Heart left ventricle (tissue), 16 donors: Measurements from ENCODE around the gene MPZL2. TPM values are rescaled to one million over a fixed set of nuclear protein-coding genes. Genes with fewer than 3 reads are reported as not detected.

Experiments used
- ATAC-seq, 4 donors: fragments of 200-7000 bp; cut with Tn5 transposase; one replicate each; pipeline ENCODE4 v1.9.1; 2020 to 2022; ENCODE audit warnings: moderate library complexity in 4 of 4, mild to moderate bottlenecking in 3 of 4, moderate number of reproducible peaks in 1 of 4
- DNase-seq, 5 donors: peaks; one replicate each; pipeline ENCODE4 v3.0.0-alpha.2; 2020
- H3K27ac ChIP-seq, 12 donors: fragments of 200-600 bp; sonication (generic) in 4 of 12; one replicate each; pipeline versions ENCODE4 v1.5.0 to v1.8.0; 2016 to 2022; ENCODE audit warnings: mild to moderate bottlenecking in 2 of 12
- H3K27me3 ChIP-seq, 9 donors: fragments of 200-600 bp; sonication (generic) in 2 of 9; one replicate each; pipeline versions ENCODE4 v1.5.1 to v1.8.0; 2016 to 2022; ENCODE audit warnings: mild to moderate bottlenecking in 3 of 9
- H3K36me3 ChIP-seq, 9 donors: fragments of 200-600 bp; sonication (generic) in 2 of 9; one replicate each; pipeline versions ENCODE4 v1.5.0 to v1.8.0; 2018 to 2022; ENCODE audit warnings: mild to moderate bottlenecking in 2 of 9
- H3K4me1 ChIP-seq, 12 donors: fragments of 200-600 bp; sonication (generic) in 4 of 12; one replicate each; pipeline versions ENCODE4 v1.5.0 to v1.8.0; 2016 to 2022; ENCODE audit warnings: mild to moderate bottlenecking in 3 of 12
- H3K4me3 ChIP-seq, 12 donors: fragments of 200-600 bp; sonication (generic) in 4 of 12; one replicate each; pipeline versions ENCODE4 v1.5.0 to v1.8.0; 2017 to 2022; ENCODE audit warnings: mild to moderate bottlenecking in 9 of 12, moderate library complexity in 4 of 12
- H3K9me3 ChIP-seq, 12 donors: fragments of 200-600 bp; sonication (generic) in 4 of 12; one replicate each; pipeline versions ENCODE4 v1.5.0 to v1.8.0; 2016 to 2022; ENCODE audit warnings: mild to moderate bottlenecking in 1 of 12
- CTCF ChIP-seq, 12 donors: fragments of 200-600 bp; sonication (generic) in 4 of 12; IDR thresholded peaks; one replicate each; pipeline versions ENCODE4 v1.5.0 to v1.8.0; 2018 to 2022; ENCODE audit warnings: antibody characterized with exemption in 12 of 12, mild to moderate bottlenecking in 5 of 12
- POLR2A ChIP-seq, 2 donors: fragments of 450-650 bp; IDR thresholded peaks; one replicate each; pipeline ENCODE4 v1.6.1; 2017; ENCODE audit warnings: antibody characterized with exemption in 2 of 2, mild to moderate bottlenecking in 2 of 2, moderate library complexity in 2 of 2
- WGBS, 4 donors: extraction: QIAGEN DNeasy Blood & Tissue Kit in 2 of 4; methylation state at CpG; one replicate each; pipeline versions ENCODE4 v1.1.5 to v1.1.7; 2013 to 2018; 5-methylcytosine and 5-hydroxymethylcytosine counted together
- intact Hi-C, 10 donors: fragments of 100-400 bp; cut with DNase I; formaldehyde crosslinking; loops; one replicate each; pipeline versions ENCODE4 v1.11.1 to v1.14.2; 2022
- polyA plus RNA-seq, 2 donors: library from polyadenylated mRNA; stranded (reverse); fragments of 200-250 nt; gene quantifications; one replicate each; pipeline ENCODE4 v1.2.3, GENCODE V29; 2013
- total RNA-seq, 9 donors: library from RNA; depleted of rRNA in 2 of 9; stranded (reverse); fragments of >200 nt in 2 of 9; fragmentation: NEBNext Ultra II Directional in 3 of 9; extraction: Animal tissue kit (Norgen Biotek cat#: 25700) in 3 of 9; gene quantifications; one replicate each; pipeline versions ENCODE4 v1.1.0 to v1.2.4, GENCODE V29; 2016 to 2023
- donor health status: ischemic (EF 13 %, LVEDD 7.1; RV severe dilation, severe dysfunction).
- donor health status: healthy with polysubstance abuse.
- donor health status: DM: no; HTN: yes; CAD: no.
- donor health status: DM: no; HTN: no; CAD: no.
- donor health status: ischemic (EF 25% LVEDD 6.9; RV normal size, moderate dysfunction).
- donor health status: ischemic (EF 25% LVEDD 5.7; RV mildly dilated, moderate dysfunction).
- donor health status: healthy.
- donor health status: DM: yes; HTN: yes; CAD: no.
- donor health status: ischemic (EF 35%, LVEDD 5.7; RV mildly dilated, moderate dysfunction).
- donor health status: nonischemic (EF 11% LVEDD 7.7; RV severe dilation, severe dysfunction).
- donor health status: DM: yes; HTN: yes; CAD: no.
- donor health status: PGD.
- donor health status: ischemic (EF 29% LVEDD 5.4; RV normal size, mild dysfunction).
- donor health status: nonischemic (EF 23%, LVEDD 6.1; RV moderate dilation, normal function).

MPZL2 gene
- total and polyA plus RNA-seq, 11 donors: 7.4 to 29.6 (median 13.0) TPM

GRCh38 chr11:118232659-118233058 is 31.4 kb downstream of the MPZL2 start:
- no peak for ATAC-seq

GRCh38 chr11:118231461-118231860 is 32.6 kb downstream of the MPZL2 start:
- Histone ChIP-seq H3K9me3 (no peaks in the 10 kb centered on the region), H3K27ac (no peak overlapping the region), H3K4me1 (peaks cover 0 to 47% (median 0%) of the 10 kb centered on the region in 12 donors), H3K4me3 (no peak overlapping the region), H3K36me3 (peaks cover 0 to 10% (median 0%) of the 10 kb centered on the region in 9 donors), H3K27me3 (no peaks in the 10 kb centered on the region)
- DNase-seq (no peak), ATAC-seq (no peak)
- intact Hi-C loops: no loop called here
- no peak for TF ChIP-seq POLR2A (IDR thresholded peaks at IDR 0.05)
- TF ChIP-seq CTCF (IDR thresholded peaks at IDR 0.05): no peak

More at GRCh38 chr11:118232659-118233058, 31.4 kb downstream of the MPZL2 start:
- no peaks in the 10 kb centered on the region for H3K27me3 ChIP-seq
- peaks cover 0 to 10% (median 0%) of the 10 kb centered on the region in 9 donors for H3K36me3 ChIP-seq
- peaks cover 0 to 36% (median 0%) of the 10 kb centered on the region in 12 donors for H3K4me1 ChIP-seq
- H3K9me3 ChIP-seq: no peaks in the 10 kb centered on the region
- TF ChIP-seq CTCF (IDR thresholded peaks at IDR 0.05) (no peak), POLR2A (IDR thresholded peaks at IDR 0.05) (no peak)
- DNase-seq: no peak
- no peak overlapping the region for H3K4me3 ChIP-seq
- 73 to 92% (median 84%) methylated on average over 1 of the region's 1 CpG for WGBS, 4 donors
- intact Hi-C loops: no loop called here
- H3K27ac ChIP-seq: no peak overlapping the region

DNA sequence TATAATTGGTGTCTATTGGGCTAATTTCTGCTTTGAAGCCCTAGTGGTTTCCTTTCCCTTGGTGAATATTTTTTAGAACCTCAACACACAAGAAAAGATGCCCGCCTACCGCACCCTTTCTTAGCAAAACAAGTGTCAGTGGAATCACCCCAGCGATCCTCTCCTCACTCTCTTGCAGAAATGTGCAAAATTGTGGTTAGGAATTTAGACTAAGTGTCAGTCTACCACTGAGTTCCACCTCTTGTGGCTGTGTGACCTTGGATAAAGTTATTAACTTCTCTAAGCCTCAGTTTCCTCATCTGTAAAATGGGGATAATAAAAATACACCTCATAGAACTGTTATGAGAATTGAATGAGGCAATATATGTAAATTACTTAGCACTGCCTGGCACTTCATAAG is 34.0 kb downstream of the MPZL2 start:
- no peaks in the 10 kb centered on the region for H3K27me3 ChIP-seq
- no peak overlapping the region for H3K4me3 ChIP-seq
- H3K36me3 ChIP-seq: peaks cover 0 to 10% (median 0%) of the 10 kb centered on the region in 9 donors
- no peak for TF ChIP-seq POLR2A (IDR thresholded peaks at IDR 0.05)
- TF ChIP-seq CTCF (IDR thresholded peaks at IDR 0.05): no peak
- no peaks in the 10 kb centered on the region for H3K9me3 ChIP-seq
- intact Hi-C loops: no loop called here
- DNase-seq (no peak), ATAC-seq (no peak)
- H3K27ac ChIP-seq: peak overlapping the region in 2 of 12 donors; percentile 22 to 93
- WGBS, 4 donors: 89 to 100% (median 96%) methylated on average over 3 of the region's 3 CpGs
- peaks cover 0 to 60% (median 0%) of the 10 kb centered on the region in 12 donors for H3K4me1 ChIP-seq

DNA sequence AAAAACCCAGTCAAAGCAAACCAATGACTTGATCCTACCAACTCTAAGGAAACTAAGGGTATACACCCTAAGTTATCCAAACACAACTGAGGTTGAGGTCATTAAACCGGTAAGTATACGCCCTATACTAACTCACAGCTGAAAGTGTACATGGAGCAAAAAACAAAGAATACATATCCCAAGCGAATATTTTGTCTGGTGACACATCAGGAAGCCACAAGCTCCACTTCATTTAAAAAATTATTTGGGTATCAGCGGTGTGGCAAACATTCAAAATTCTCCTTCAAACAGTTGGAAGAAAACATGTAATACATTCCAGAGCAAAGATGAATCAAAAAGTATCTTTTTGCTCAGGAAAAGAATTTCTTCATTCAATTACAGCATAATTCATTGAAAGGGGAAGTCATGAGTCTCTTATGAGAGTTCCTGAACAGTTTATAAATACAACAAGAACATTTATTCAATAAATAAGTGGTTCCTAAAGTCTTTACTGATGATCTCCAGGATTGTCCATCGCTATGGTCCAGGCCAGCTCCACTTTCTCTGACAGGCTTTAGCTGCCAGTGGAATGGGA is 34.7 kb downstream of the MPZL2 start:
- H3K4me1 ChIP-seq: peaks cover 0 to 62% (median 0%) of the 10 kb centered on the region in 12 donors
- intact Hi-C loops: no loop called here
- DNase-seq (no peak), ATAC-seq (no peak)
- no peak overlapping the region for H3K4me3 ChIP-seq
- no peak for TF ChIP-seq CTCF (IDR thresholded peaks at IDR 0.05)
- no peak for TF ChIP-seq POLR2A (IDR thresholded peaks at IDR 0.05)
- H3K27ac ChIP-seq: peak overlapping the region in 2 of 12 donors; percentile 32 to 93
- WGBS, 4 donors: 81 to 86% (median 82%) methylated on average over 5 of the region's 5 CpGs
- no peaks in the 10 kb centered on the region for H3K9me3 ChIP-seq
- H3K36me3 ChIP-seq: peaks cover 0 to 10% (median 0%) of the 10 kb centered on the region in 9 donors
- H3K27me3 ChIP-seq: no peaks in the 10 kb centered on the region
